PC-3 (cell line): ENCODE measurements around the gene GAL3ST1. TPM values are rescaled to one million over a fixed set of nuclear protein-coding genes. Genes with fewer than 3 reads are reported as not detected.

Experiments used
- ATAC-seq: fragments of 200-7000 bp; cut with Tn5 transposase; 2 replicates; pipeline ENCODE4 v1.9.1; 2020; ENCODE audit warnings: mild to moderate bottlenecking, moderate library complexity
- BruUV-seq: library from RNA; stranded (reverse); fragments of 400-500 nt; replicated peaks from 2 replicates; lab custom pipeline; 2021; lab: Mats Ljungman, UMichigan
- CTCF ChIA-PET: fragments of 300-600 bp; sonication (Branson Sonifier 250); formaldehyde crosslinking; loops from one replicate; lab custom pipeline; 2022; ENCODE audit warnings: antibody characterized with exemption; lab: Charles Lee
- POLR2A ChIA-PET: fragments of 300-600 bp; sonication (Branson Sonifier 250); formaldehyde crosslinking; loops from one replicate; lab custom pipeline; 2022; ENCODE audit warnings: antibody characterized with exemption; ENCODE audit not compliant: unreplicated experiment; lab: Charles Lee
- DNase-seq: peaks from one replicate; pipeline ENCODE4 v3.0.0-alpha.2; 2015
- H2AFZ ChIP-seq: fragments of 300-600 bp; sonication (generic); 2 replicates; pipeline ENCODE4 v1.6.0; 2016; ENCODE audit warnings: antibody characterized with exemption, low read length
- H3F3A ChIP-seq: fragments of 300-600 bp; sonication (generic); one replicate; pipeline ENCODE4 v1.6.0; 2017; ENCODE audit warnings: antibody characterized with exemption, low read length, control low read depth, mild to moderate bottlenecking; ENCODE audit not compliant: unreplicated experiment
- H3K27ac ChIP-seq: fragments of 300-600 bp; sonication (generic); 2 replicates; pipeline ENCODE4 v1.5.1; 2016; ENCODE audit warnings: mild to moderate bottlenecking, low read length
- H3K27me3 ChIP-seq: fragments of 300-600 bp; sonication (generic); 2 replicates; pipeline ENCODE4 v1.6.1; 2016; ENCODE audit warnings: low read length, mixed read lengths
- H3K36me3 ChIP-seq: fragments of 300-600 bp; sonication (generic); 2 replicates; pipeline ENCODE4 v1.6.1; 2016; ENCODE audit warnings: low read depth, mixed run types, low read length, mixed read lengths
- H3K4me1 ChIP-seq: fragments of 300-600 bp; sonication (generic); 2 replicates; pipeline ENCODE4 v1.5.1; 2016; ENCODE audit warnings: low read length; ENCODE audit not compliant: insufficient read depth
- H3K4me2 ChIP-seq: fragments of 300-600 bp; sonication (generic); 2 replicates; pipeline ENCODE4 v1.6.0; 2016; ENCODE audit warnings: low read length
- H3K4me3 ChIP-seq: fragments of 300-600 bp; sonication (generic); 2 replicates; pipeline ENCODE4 v1.5.1; 2016; ENCODE audit warnings: mild to moderate bottlenecking, low read length, mixed read lengths
- H3K79me2 ChIP-seq: fragments of 300-600 bp; sonication (generic); 2 replicates; pipeline ENCODE4 v1.6.1; 2017; ENCODE audit warnings: low read length, mixed read lengths
- H3K9ac ChIP-seq: fragments of 300-600 bp; sonication (generic); 2 replicates; pipeline ENCODE4 v1.6.0; 2016; ENCODE audit warnings: mild to moderate bottlenecking, low read length
- H3K9me2 ChIP-seq: fragments of 300-600 bp; sonication (generic); replicated peaks from 2 replicates; pipeline ENCODE4 v1.6.1; 2016; ENCODE audit warnings: mixed run types, low read length, mixed read lengths
- H3K9me3 ChIP-seq: fragments of 300-600 bp; sonication (generic); 2 replicates; pipeline ENCODE4 v1.6.1; 2016; ENCODE audit warnings: low read length, mixed read lengths
- H4K20me1 ChIP-seq: fragments of 300-600 bp; sonication (generic); 2 replicates; pipeline ENCODE4 v1.6.1; 2016; ENCODE audit warnings: low read length, mixed read lengths
- EZH2 ChIP-seq: fragments of 300-600 bp; sonication (generic); IDR thresholded peaks from one replicate; pipeline ENCODE4 v1.6.1; 2017; ENCODE audit warnings: antibody characterized with exemption, mild to moderate bottlenecking, low read length; ENCODE audit not compliant: unreplicated experiment
- EZH2phosphoT487 ChIP-seq: fragments of 300-600 bp; sonication (generic); IDR thresholded peaks from 2 replicates; pipeline ENCODE4 v1.6.1; 2018; ENCODE audit warnings: mild to moderate bottlenecking, antibody characterized with exemption, low read length, borderline replicate concordance
- intact Hi-C: fragments of 100-400 bp; cut with micrococcal nuclease; formaldehyde crosslinking; loops from 2 replicates; pipeline ENCODE4 v1.9.0; 2023
- total RNA-seq: library from RNA; depleted of rRNA; stranded (reverse); fragments of >200 nt; gene quantifications from 2 replicates; pipeline ENCODE4 v1.2.3, GENCODE V29; 2014
- TF ChIP-seq, protein P1 (sequence below): fragments of 300-600 bp; sonication (generic); conservative IDR thresholded peaks from 2 replicates; pipeline ENCODE4 v1.5.1; 2017; ENCODE audit warnings: antibody characterized with exemption, low read depth, mild to moderate bottlenecking, low read length

GAL3ST1 gene
- total RNA-seq, 1 experiment from 2014 or later = not detected

DNA sequence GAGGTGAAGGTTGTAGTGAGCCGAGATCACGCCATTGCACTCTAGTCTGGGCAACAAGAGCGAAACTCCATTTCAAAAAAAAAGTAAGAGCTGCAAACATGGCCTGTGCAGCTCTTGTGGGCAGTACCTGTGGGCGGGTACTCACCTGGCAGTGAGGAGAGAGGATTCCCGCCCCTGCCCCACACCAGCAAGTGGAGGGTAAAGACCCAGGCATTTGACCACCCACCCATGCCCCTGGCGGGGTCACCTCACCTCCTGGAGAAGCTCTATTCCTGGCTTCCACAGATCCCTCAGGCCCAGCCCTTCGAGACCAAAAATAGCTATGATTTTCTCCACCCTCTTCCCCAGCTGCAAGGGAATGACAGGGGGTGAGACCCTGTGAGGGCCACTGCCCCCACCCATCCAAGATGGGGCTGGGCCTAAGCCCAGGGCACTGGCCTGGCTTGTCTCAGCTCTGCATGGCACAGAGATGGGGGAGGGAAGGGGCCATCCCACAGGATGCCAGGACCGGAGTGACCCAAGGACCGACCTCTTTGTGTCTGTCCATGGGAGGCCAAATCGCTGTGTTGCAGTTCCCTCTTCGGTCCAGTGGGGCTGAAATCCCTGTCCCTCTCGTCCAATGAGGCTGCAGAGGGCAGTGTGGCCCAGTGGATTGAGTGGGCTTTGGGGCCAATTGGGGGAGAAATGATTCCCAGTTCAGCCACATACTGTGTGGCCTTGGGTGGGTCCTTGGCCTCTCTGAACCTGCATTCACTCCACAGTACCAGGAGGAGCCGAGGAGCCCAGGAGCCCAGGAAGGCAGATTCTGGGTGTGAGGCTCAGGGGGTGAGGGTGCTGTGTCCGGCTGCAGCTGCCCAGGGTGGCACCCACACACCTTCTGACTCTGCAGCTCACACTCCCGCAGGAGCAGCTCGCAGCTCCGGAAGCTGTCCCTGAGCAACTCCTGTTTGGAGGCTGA is 42.5 kb downstream of the GAL3ST1 start:
- Histone ChIP-seq H3K79me2 (no peaks in the 10 kb centered on the region), H3K27me3 (no peaks in the 10 kb centered on the region), H3K4me3 (no peak overlapping the region), H3K4me2 (no peak overlapping the region), H3F3A (no peaks in the 10 kb centered on the region), H4K20me1 (no peaks in the 10 kb centered on the region), H3K36me3 (no peaks in the 10 kb centered on the region), H2AFZ (no peak overlapping the region), H3K9me2 (no peaks in the 10 kb centered on the region), H3K9ac (no peak overlapping the region), H3K9me3 (no peaks in the 10 kb centered on the region), H3K4me1 (no peaks in the 10 kb centered on the region), H3K27ac (no peak overlapping the region)
- CTCF ChIA-PET = no interaction called here
- DNase-seq (no peak), ATAC-seq (no peak)
- POLR2A ChIA-PET = no interaction called here
- TF ChIP-seq, protein P1, sequence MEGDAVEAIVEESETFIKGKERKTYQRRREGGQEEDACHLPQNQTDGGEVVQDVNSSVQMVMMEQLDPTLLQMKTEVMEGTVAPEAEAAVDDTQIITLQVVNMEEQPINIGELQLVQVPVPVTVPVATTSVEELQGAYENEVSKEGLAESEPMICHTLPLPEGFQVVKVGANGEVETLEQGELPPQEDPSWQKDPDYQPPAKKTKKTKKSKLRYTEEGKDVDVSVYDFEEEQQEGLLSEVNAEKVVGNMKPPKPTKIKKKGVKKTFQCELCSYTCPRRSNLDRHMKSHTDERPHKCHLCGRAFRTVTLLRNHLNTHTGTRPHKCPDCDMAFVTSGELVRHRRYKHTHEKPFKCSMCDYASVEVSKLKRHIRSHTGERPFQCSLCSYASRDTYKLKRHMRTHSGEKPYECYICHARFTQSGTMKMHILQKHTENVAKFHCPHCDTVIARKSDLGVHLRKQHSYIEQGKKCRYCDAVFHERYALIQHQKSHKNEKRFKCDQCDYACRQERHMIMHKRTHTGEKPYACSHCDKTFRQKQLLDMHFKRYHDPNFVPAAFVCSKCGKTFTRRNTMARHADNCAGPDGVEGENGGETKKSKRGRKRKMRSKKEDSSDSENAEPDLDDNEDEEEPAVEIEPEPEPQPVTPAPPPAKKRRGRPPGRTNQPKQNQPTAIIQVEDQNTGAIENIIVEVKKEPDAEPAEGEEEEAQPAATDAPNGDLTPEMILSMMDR = no peak
- no peak for TF ChIP-seq EZH2phosphoT487
- intact Hi-C loops = no loop called here
- BruUV-seq = no TSS peak

DNA sequence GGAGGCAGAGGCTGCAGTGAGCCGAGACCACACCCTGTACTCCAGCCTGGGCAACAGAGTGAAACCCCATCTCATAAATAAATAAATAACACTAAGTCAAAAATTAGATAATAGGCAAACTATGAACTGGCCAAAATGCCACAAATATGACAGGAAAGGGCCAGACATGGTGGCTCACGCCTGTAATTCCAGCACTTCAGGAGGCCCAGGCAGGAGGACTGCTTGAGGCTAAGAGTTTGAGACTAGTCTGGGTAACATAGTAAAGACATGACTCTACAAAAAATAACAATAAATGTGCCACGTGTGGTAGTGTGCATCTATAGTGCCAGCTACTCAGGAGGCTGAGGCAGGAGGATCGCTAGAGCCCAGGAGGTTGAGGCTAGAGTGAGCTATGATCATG is 47.8 kb downstream of the GAL3ST1 start:
- Histone ChIP-seq H3K27me3 (peaks cover 3% of the 10 kb centered on the region; the same call in 1 of the 2 replicates), H3K9me3 (no peaks in the 10 kb centered on the region), H3K4me1 (no peaks in the 10 kb centered on the region), H3K79me2 (no peaks in the 10 kb centered on the region), H4K20me1 (no peaks in the 10 kb centered on the region), H3K4me2 (no peak overlapping the region), H3F3A (no peaks in the 10 kb centered on the region), H3K9me2 (no peaks in the 10 kb centered on the region), H3K27ac (no peak overlapping the region), H2AFZ (no peak overlapping the region), H3K4me3 (no peak overlapping the region), H3K36me3 (no peaks in the 10 kb centered on the region), H3K9ac (no peak overlapping the region)
- no peak for DNase-seq
- CTCF ChIA-PET = no interaction called here
- TF ChIP-seq EZH2phosphoT487 = no peak
- TF ChIP-seq, protein P1 = no peak
- no peak for TF ChIP-seq EZH2
- intact Hi-C loops = no loop called here
- no TSS peak for BruUV-seq
- no peak for ATAC-seq
- POLR2A ChIA-PET = no interaction called here
